DOHH2 (cell line): ENCODE measurements around the gene RHD.
"Not testable (repeated sequence)": the region's sequence is repeated elsewhere in the genome, so short reads cannot be mapped to it uniquely, and the experiment has no call there.

ENCODE experiments used
- CTCF ChIP-seq: fragments of 200-600 bp; sonication (generic); IDR thresholded peaks from one replicate; pipeline ENCODE4 v1.5.1; 2014; ENCODE audit warnings: antibody characterized with exemption, mild to moderate bottlenecking, low read depth, low read length; ENCODE audit not compliant: poor library complexity, severe bottlenecking
- EZH2phosphoT487 ChIP-seq: fragments of 200-600 bp; sonication (generic); IDR thresholded peaks from 2 replicates; pipeline ENCODE4 v1.6.1; 2017; ENCODE audit warnings: borderline replicate concordance, mild to moderate bottlenecking, antibody characterized with exemption, low read length, moderate library complexity, mixed read lengths

- TF ChIP-seq CTCF, EZH2phosphoT487: not testable (repeated sequence)
Measured at GRCh38 chr1:25278358-25278757, 6.0 kb downstream of the RHD start.
